ENCODE data around the gene CFL1. TPM values are rescaled to one million over a fixed set of nuclear protein-coding genes. Genes with fewer than 3 reads are reported as not detected.
"Not testable (repeated sequence)": the region's sequence is repeated elsewhere in the genome, so short reads cannot be mapped to it uniquely, and the experiment has no call there.

CFL1 gene
- total RNA-seq, 1 donor from 2014 or later = 1,079 TPM

- no peak for DNase-seq
- H3K4me3 Mint-ChIP-seq = no peak overlapping the region
- TF ChIP-seq, protein P1, sequence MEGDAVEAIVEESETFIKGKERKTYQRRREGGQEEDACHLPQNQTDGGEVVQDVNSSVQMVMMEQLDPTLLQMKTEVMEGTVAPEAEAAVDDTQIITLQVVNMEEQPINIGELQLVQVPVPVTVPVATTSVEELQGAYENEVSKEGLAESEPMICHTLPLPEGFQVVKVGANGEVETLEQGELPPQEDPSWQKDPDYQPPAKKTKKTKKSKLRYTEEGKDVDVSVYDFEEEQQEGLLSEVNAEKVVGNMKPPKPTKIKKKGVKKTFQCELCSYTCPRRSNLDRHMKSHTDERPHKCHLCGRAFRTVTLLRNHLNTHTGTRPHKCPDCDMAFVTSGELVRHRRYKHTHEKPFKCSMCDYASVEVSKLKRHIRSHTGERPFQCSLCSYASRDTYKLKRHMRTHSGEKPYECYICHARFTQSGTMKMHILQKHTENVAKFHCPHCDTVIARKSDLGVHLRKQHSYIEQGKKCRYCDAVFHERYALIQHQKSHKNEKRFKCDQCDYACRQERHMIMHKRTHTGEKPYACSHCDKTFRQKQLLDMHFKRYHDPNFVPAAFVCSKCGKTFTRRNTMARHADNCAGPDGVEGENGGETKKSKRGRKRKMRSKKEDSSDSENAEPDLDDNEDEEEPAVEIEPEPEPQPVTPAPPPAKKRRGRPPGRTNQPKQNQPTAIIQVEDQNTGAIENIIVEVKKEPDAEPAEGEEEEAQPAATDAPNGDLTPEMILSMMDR (IDR thresholded peaks at IDR 0.05) = no peak
- H3K27me3 Mint-ChIP-seq = no peaks in the 10 kb centered on the region
- no peak for ATAC-seq (ENCODE audit: low read depth)
- intact Hi-C loops (cut with micrococcal nuclease) = no loop called here
- H3K4me1 Mint-ChIP-seq = peaks cover 23% of the 10 kb centered on the region
- ChIA-PET POLR2A (interaction anchor here (0.9 to 4.2 kb wide), 4 partner anchors 9 to 210 kb away, joined by 3 to 26 read pairs (median 5); partner anchors contain the start of genes CFL1 and MUS81), CTCF (no interaction called here)
- peaks cover 44% of the 10 kb centered on the region for H3K36me3 Mint-ChIP-seq (ENCODE audit: low read depth)
- no peak overlapping the region for H3K27ac Mint-ChIP-seq
- H3K9me3 Mint-ChIP-seq = no peaks in the 10 kb centered on the region
Observed at GRCh38 chr11:65850217-65851082, 7.5 kb downstream of the CFL1 start.

DNA sequence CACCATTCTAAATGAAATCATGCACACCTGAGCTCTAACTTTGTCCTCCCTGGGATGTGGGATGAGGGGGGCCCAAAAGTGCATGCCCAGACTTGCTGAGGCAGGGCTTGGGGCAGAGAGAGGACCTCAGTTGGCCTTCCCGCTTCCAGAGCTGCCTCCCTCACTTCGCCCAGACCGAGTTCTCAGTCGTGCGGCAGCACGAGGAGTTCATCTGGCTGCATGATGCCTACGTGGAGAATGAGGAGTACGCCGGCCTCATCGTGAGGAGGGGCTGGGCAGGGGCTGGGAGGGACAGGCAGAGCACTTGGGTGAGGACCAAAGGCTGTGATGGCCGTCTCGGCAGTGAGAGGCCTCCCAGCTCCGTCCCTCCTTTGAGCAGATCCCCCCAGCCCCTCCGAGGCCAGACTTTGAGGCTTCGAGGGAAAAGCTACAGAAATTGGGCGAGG lies 8.2 kb downstream of the CFL1 start:
- intact Hi-C loops (cut with micrococcal nuclease) = no loop called here
- CTCF ChIA-PET = no interaction called here

DNA sequence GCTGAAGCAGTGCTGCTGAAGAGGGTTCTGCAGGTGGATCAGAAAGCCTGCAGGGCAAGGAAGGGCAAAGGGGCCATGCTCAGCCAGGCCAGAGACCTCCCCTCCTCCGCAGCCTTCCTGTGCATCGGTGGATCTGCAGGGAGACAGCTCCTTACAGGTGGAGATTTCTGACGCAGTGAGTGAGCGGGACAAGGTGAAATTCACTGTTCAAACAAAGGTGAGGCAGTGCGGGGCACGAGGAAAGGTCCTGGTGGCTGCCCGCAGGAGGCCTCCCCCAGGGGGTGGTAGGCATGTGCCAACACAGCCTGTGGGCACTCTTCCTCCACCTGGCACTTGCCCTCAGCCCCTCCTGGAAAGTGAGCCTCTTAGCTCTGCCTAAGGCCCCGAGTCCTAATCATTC lies 8.6 kb downstream of the CFL1 start:
- H3K36me3 Mint-ChIP-seq (ENCODE audit: low read depth) = peaks cover 35% of the 10 kb centered on the region
- POLR2A ChIA-PET = interaction anchor here (1.1 to 4.2 kb wide), 2 partner anchors 10 to 11 kb away, joined by 4 to 26 read pairs; partner anchors contain the start of genes CFL1 and MUS81
- no peak overlapping the region for H3K4me3 Mint-ChIP-seq
- intact Hi-C loops (cut with micrococcal nuclease) = no loop called here
- no peaks in the 10 kb centered on the region for H3K9me3 Mint-ChIP-seq
- TF ChIP-seq, protein P1 (IDR thresholded peaks at IDR 0.05) = no peak
- no peak overlapping the region for H3K27ac Mint-ChIP-seq
- H3K4me1 Mint-ChIP-seq = peaks cover 15% of the 10 kb centered on the region
- DNase-seq (no peak), ATAC-seq (ENCODE audit: low read depth) (no peak)
- CTCF ChIA-PET = no interaction called here
- H3K27me3 Mint-ChIP-seq = no peaks in the 10 kb centered on the region

More for the DNA sequence above, 8.2 kb downstream of the CFL1 start:
- Mint-ChIP-seq H3K9me3 (no peaks in the 10 kb centered on the region), H3K27me3 (no peaks in the 10 kb centered on the region), H3K27ac (no peak overlapping the region), H3K36me3 (ENCODE audit: low read depth) (peaks cover 39% of the 10 kb centered on the region), H3K4me3 (no peak overlapping the region), H3K4me1 (peaks cover 19% of the 10 kb centered on the region)
- TF ChIP-seq, protein P1 (IDR thresholded peaks at IDR 0.05) = no peak
- DNase-seq = no peak
- no peak for ATAC-seq (ENCODE audit: low read depth)
- POLR2A ChIA-PET = interaction anchor here (0.9 to 4.2 kb wide), 3 partner anchors 10 to 17 kb away, joined by 3 to 26 read pairs (median 4); partner anchors contain the start of genes CFL1 and MUS81

- DNase-seq; CTCF ChIA-PET; H3K4me1 Mint-ChIP-seq; H3K27me3 Mint-ChIP-seq; H3K27ac Mint-ChIP-seq; H3K4me3 Mint-ChIP-seq; H3K9me3 Mint-ChIP-seq; intact Hi-C loops (cut with micrococcal nuclease); ATAC-seq (ENCODE audit: low read depth): not testable (repeated sequence)
- peaks cover 28% of the 10 kb centered on the region for H3K36me3 Mint-ChIP-seq (ENCODE audit: low read depth)
- POLR2A ChIA-PET = interaction anchor here (0.6 to 4.2 kb wide), 5 partner anchors 8 to 115 kb away, joined by 3 to 26 read pairs (median 4); partner anchors contain the start of genes CFL1 and MUS81
Observed at GRCh38 chr11:65848693-65849092, 9.3 kb downstream of the CFL1 start.

DNA sequence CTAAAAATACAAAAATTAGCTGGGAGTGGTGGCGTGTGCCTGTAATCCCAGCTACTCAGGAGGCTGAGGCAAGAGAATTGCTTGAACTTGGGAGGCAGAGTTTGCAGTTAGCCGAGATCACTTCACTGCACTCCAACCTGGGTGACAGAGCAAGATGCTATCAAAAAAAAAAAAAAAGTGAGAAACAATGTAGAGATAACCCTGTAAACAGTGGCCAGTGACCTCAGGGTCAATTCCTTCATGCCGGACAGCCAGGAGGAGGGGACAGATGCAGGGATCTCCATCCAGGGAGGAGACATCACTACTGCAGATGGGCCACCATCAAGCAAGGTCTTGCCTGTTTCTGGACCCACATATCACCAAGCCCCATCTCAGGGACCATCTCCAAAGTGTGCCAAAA lies 10.2 kb downstream of the CFL1 start:
- Mint-ChIP-seq H3K4me3 (no peak overlapping the region), H3K9me3 (no peaks in the 10 kb centered on the region), H3K4me1 (peaks cover 4% of the 10 kb centered on the region), H3K27ac (no peak overlapping the region), H3K36me3 (ENCODE audit: low read depth) (peaks cover 19% of the 10 kb centered on the region), H3K27me3 (no peaks in the 10 kb centered on the region)
- ATAC-seq (ENCODE audit: low read depth) (no peak), DNase-seq (no peak)
- intact Hi-C loops (cut with micrococcal nuclease) = no loop called here
- CTCF ChIA-PET = no interaction called here
- POLR2A ChIA-PET = interaction anchor here (0.7 to 4.2 kb wide), 4 partner anchors 12 to 602 kb away, joined by 3 to 26 read pairs (median 4); partner anchors contain the start of genes CFL1 and MUS81
- TF ChIP-seq, protein P1 (IDR thresholded peaks at IDR 0.05) = no peak

Measured in activated B cell treated with CpG ODN at 0.5 μM for 24 hours (primary cell).